Fibroblast of skin of back (primary cell): ENCODE measurements around the gene TMOD3.
A peak's percentile ranks its signal among the peaks of the same experiment; 100 is the strongest.
"Not testable (repeated sequence)": the region's sequence is repeated elsewhere in the genome, so short reads cannot be mapped to it uniquely, and the experiment has no call there.

Experiments used
- DNase-seq: peaks from one replicate; pipeline ENCODE4 v3.0.0-alpha.2; 2013

Gene TMOD3

GRCh38 chr15:51865317-51865716 lies 35.9 kb downstream of the TMOD3 start:
- no peak for DNase-seq

DNA sequence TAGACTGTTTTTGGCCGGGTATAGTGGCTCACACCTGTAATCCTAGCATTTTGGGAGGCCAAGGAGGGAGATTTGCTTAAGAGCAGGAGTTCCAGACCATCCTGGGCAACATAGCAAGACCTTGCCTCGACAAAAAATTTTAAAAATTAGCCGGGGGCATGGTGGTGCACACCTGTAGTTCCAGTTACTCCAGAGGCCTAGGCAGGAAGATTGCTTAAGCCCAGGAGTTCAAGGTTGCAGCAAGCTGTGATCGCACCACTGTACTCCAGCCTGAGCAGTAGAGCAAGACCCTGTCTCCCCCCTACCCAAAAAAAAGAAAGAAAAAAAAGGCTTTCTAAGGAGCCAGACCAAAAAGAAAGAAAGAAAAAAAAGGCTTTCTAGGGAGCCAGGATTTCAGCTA lies 36.7 kb downstream of the TMOD3 start:
- no peak for DNase-seq

DNA sequence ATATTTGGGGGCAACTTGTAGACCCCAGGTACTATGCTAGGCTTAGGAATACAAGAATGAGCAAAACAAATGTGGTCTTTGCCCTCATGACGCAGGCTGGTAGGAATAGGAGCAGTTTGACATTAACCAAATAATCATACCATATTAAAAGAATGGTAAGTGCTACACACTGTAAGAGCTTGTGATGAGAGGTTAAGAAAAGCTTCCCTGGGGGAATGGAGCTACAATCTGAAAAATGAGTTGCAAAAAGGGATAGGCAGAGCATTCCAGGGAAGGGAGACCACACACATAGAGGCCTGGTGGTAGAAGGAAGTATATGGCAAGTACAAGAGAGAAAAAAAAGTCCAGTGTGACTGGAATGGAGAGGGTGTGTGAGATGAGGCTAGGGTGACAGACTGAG lies 37.3 kb downstream of the TMOD3 start:
- DNase-seq, result peak; percentile 85

DNA sequence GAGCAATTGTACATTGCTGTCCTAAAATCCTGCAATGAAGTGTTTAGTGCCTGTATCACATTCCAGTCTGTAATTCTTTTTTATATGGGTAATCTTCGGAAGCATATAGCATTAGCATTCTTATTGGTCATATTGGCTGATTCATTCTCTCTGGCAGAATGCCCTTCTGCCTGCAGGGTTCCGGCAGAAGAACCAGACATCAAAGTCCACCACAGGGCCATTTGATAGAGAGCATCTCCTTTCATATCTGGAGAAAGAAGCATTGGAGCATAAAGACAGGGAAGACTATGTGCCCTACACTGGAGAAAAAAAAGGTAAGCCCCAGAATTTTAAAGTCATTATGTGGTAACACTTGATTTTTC lies 39.6 kb downstream of the TMOD3 start:
- DNase-seq, result peak; percentile 93

DNA sequence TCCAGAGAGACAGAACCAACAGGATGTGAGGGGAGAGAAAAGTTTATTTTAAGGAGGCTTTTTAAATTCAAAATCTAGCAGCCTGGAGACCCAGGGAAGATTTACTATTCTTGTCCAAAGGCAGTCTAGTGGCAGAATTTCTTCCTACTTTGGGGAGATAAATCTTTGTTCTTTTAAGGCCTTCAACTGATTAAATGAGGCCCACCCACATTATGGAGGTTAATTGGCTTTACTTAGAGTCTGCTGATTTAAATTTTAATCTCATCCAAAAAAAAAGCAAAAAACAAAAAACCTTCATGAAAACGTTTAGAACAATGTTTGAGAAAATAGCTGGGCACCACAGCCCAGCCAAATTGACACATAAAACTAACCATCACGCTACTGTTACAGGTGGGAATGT lies 41.3 kb downstream of the TMOD3 start:
- no peak for DNase-seq

DNA sequence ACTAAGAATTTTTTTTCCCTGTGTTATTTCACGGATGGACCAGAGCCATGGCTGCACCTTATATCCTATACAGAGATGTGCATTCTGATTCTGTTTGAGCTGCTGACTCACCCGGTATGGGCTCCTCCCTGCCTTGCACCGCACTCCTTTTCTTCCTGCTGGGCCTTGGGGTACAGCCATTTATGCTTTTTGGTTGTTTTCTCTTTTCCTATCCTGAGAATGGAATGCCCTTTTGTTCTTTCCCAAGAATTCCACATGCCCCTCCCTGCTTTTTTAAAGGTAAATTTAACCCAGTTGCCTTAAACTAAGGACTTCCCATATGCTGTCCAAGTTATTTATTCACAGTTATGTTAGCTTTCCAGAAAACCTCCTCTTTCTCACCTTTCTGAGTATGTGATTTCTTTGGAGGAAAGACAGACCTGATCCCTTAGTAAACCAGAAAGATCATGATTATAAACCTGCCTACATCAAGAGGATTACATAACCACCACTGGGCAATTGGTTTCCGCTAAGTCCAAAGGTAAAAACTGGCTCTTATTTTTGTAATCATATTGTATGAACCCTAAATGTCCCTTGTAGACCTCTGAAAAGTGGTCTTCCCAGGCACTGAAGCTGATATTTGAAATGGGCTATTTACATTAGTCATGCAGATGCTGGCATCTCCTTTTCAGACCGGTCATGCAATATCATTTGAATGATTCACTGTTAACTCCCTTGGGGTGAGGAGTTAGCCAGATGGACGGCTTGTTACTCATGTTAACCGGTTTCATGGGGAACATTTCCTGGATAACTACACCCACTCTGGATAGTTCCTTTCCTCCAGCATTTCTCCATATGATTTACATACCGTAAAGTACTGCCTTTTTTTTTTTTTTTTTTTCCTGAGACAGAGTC lies 45.5 kb downstream of the TMOD3 start:
- DNase-seq, result peak; percentile 99

DNA sequence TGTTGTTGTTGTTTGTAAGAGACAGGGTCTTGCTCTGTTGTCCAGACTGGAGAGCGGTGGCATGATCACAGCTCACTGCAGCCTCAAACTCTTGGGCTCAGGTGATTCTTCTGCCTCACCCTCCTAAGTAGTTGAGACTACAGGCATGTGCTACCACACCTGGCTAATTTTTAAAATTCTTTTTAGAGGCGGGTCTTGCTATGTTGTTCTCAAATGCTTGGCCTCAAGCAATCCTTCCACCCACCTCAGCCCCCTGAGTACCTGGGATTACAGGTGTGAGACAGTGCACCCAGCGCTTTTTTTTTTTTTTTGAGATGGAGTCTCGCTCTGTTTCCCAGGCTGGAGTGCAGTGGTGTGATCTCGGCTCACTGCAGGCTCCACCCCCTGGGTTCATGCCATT lies 46.7 kb downstream of the TMOD3 start:
- DNase-seq, result no peak

- DNase-seq, result peak; percentile 60
These were observed 49.3 kb downstream of the TMOD3 start for GRCh38 chr15:51878446-51879386.

- DNase-seq, result peak; percentile 42
These were observed 50.1 kb downstream of the TMOD3 start for GRCh38 chr15:51879555-51879954.

- peak; percentile 92 for DNase-seq
These were observed 53.9 kb downstream of the TMOD3 start for GRCh38 chr15:51883271-51883837.

DNA sequence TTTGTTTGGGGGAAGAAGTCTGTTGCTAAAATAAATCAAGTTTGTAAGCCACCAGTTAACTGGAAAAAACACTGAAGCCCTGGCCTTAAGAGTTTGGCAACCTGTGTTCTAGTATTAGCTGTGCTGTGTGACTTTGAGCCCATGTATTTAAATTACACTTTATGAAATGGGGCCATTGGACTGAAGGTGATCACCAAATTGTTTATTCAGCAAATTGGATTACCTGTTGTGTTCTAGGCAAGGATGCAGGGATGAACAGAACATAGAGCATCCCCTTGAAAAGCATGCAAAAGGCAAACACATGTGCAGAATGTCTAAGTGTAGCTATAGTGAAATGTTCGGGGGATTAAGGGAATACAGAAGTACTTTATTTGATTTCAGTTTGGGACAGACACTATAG lies 54.6 kb downstream of the TMOD3 start:
- DNase-seq, result no peak

DNA sequence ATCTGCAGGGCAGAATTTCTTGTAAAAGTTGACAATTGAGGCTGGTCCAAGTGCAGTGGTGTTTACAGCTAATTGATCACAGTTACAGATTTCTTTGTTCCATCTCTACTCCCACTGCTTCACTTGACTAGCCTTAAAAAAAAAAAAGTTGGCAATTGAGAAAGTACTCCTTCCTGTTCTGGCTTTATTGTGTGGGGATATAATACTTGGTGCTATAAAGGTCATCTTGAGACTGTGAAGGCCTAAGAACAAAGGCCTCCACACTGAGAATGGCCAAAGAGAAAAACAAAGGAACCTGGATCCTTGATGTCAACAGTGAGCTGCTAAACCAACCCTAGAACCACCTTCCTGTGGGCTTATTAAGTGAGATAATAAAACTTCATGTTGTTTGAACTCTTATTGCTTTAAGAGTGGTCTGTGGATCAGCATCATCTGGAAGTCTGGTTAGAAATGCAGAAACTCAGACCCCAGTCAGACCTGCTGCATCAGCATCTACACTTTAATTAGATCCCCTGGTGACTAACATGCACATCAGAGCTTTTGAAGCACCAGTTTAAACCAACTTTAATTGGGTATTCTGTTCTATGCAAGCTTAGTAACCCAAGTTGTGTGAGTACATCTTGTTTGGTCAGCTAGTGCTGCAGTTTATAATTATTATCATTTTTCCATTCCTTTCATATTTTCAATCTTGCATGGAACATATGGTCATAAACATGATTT lies 55.2 kb downstream of the TMOD3 start:
- DNase-seq, result peak; percentile 33

GRCh38 chr15:51885758-51886157 lies 56.3 kb downstream of the TMOD3 start:
- not testable (repeated sequence) for DNase-seq

- no peak for DNase-seq
These were observed 58.6 kb downstream of the TMOD3 start for GRCh38 chr15:51887887-51888592.

- peak; percentile 21 for DNase-seq
These were observed 59.2 kb downstream of the TMOD3 start for GRCh38 chr15:51888593-51889195.

- DNase-seq, result no peak
These were observed 60.0 kb downstream of the TMOD3 start for GRCh38 chr15:51889486-51889885.

DNA sequence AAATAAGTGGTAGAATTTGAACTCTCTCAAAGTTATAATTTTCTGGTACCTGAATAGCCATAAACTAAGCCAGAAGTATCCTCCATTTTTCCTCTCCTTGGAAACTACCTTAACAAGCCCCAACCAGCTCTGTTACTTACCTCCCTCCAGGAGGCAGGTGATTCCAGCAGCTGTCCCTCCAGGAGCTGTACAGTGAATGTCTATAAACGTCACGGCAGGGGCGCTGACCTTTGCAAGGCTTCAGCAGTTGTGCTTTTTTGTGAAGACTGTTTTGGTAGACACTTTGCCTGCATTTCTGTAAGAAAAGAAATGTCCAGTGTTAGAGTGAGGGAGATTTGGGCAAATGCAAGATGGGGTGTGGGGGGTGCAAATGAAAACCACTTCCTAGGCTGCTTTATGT lies 75.0 kb downstream of the TMOD3 start:
- DNase-seq, result no peak

DNA sequence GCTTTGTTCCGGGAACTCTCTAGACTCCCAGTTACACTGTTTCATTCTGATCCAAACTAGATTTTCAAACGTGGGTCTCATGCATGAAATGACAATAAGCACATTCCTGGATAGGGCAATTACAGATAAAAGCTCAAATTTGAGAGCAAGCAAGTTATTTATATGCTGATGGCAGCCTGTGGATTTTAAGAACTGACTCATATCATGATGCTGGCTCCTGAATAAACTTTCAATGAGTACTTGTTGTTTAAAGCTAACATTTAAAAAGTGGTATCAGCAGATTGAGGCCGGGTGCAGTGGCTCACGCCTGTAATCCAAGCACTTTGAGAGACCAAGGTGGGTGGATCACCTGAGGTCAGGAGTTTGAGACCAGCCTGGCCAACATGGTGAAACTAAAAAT lies 75.5 kb downstream of the TMOD3 start:
- DNase-seq, result no peak

GRCh38 chr15:51907136-51907862 lies 77.8 kb downstream of the TMOD3 start:
- peak; percentile 37 for DNase-seq

- no peak for DNase-seq
These were observed 78.9 kb downstream of the TMOD3 start for GRCh38 chr15:51908316-51908715.

DNA sequence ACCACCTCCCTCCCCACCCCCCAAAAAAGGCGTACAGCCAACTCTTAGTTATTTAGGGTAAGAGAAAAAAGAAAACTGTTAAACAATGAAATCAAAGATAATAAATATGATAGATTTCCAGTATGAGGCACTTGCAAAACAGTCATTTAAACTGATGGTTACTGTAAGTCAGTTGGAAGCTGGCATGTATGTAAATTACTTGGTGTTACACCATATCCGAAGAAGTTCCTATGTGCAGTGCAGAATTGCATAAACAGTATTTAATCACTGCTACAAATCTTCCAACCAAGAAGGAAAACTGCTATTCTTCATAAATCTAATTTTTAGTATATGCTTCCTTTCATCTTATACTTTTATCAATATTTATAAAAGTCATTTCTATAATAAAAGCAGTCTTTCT lies 80.1 kb downstream of the TMOD3 start:
- no peak for DNase-seq
